ENCODE measurements around the gene QSER1.

The QSER1 gene

DNA sequence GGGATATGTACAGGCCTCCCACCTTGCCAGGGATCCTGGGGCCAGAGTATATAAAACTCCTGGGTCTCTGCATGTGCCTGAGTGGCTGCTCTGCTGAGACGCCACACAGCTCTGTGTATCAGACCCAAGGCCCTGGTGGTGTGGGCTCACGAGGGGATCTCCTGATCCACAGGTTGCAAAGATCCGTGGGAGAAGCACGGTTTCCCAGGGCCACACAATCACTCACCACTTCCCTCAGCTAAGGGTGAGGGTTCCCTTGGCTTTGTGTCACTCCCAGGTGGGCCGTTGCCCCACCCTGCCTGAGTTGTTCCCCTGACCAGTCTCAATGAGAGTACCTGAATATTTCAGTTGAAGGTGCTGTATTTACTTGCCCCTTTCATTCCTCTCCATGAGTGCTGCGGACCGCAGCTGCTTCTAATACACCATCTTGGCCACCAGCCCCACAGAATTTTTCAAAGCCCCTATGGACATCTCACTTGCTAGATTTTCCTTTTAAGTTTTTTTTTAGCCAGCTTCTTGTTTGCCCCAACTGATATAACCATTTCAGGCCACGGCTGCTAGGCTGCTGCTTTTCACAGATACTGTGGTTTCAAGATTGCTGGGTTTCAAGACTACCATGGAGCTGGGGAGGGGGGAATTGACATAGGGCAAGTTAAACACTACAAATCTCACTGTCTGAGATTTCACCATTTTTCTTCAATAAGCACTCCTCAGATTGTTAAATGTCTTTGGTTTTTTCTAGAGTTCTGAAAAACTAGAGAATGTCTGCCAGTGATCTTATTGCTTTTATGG, 109.3 kb downstream of the QSER1 start:
- TF ChIP-seq, protein P1, sequence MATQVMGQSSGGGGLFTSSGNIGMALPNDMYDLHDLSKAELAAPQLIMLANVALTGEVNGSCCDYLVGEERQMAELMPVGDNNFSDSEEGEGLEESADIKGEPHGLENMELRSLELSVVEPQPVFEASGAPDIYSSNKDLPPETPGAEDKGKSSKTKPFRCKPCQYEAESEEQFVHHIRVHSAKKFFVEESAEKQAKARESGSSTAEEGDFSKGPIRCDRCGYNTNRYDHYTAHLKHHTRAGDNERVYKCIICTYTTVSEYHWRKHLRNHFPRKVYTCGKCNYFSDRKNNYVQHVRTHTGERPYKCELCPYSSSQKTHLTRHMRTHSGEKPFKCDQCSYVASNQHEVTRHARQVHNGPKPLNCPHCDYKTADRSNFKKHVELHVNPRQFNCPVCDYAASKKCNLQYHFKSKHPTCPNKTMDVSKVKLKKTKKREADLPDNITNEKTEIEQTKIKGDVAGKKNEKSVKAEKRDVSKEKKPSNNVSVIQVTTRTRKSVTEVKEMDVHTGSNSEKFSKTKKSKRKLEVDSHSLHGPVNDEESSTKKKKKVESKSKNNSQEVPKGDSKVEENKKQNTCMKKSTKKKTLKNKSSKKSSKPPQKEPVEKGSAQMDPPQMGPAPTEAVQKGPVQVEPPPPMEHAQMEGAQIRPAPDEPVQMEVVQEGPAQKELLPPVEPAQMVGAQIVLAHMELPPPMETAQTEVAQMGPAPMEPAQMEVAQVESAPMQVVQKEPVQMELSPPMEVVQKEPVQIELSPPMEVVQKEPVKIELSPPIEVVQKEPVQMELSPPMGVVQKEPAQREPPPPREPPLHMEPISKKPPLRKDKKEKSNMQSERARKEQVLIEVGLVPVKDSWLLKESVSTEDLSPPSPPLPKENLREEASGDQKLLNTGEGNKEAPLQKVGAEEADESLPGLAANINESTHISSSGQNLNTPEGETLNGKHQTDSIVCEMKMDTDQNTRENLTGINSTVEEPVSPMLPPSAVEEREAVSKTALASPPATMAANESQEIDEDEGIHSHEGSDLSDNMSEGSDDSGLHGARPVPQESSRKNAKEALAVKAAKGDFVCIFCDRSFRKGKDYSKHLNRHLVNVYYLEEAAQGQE (IDR thresholded peaks at IDR 0.05; ENCODE audit: insufficient replicate concordance, low read depth): no peak
- TF ChIP-seq GABPA (IDR thresholded peaks at IDR 0.05; ENCODE audit: low read depth) (no peak), POLR2AphosphoS5 (IDR thresholded peaks at IDR 0.05; ENCODE audit: low read depth) (no peak), SPI1 (IDR thresholded peaks at IDR 0.05; ENCODE audit: borderline replicate concordance, low read depth) (no peak)
- TF ChIP-seq, protein P2, sequence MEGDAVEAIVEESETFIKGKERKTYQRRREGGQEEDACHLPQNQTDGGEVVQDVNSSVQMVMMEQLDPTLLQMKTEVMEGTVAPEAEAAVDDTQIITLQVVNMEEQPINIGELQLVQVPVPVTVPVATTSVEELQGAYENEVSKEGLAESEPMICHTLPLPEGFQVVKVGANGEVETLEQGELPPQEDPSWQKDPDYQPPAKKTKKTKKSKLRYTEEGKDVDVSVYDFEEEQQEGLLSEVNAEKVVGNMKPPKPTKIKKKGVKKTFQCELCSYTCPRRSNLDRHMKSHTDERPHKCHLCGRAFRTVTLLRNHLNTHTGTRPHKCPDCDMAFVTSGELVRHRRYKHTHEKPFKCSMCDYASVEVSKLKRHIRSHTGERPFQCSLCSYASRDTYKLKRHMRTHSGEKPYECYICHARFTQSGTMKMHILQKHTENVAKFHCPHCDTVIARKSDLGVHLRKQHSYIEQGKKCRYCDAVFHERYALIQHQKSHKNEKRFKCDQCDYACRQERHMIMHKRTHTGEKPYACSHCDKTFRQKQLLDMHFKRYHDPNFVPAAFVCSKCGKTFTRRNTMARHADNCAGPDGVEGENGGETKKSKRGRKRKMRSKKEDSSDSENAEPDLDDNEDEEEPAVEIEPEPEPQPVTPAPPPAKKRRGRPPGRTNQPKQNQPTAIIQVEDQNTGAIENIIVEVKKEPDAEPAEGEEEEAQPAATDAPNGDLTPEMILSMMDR (IDR thresholded peaks at IDR 0.05; ENCODE audit: insufficient read depth, low read length): no peak
- no peaks in the 10 kb centered on the region for H3K27me3 ChIP-seq (ENCODE audit: insufficient read depth, poor library complexity, severe bottlenecking)
- H3K4me3 ChIP-seq (replicated peaks; ENCODE audit: insufficient read depth, low read length): no peak overlapping the region
- DNase-seq (ENCODE audit: low read depth in 1 of 2, low spot score in 1 of 2): no peak
- H3K27ac ChIP-seq (replicated peaks): no peak overlapping the region

DNA sequence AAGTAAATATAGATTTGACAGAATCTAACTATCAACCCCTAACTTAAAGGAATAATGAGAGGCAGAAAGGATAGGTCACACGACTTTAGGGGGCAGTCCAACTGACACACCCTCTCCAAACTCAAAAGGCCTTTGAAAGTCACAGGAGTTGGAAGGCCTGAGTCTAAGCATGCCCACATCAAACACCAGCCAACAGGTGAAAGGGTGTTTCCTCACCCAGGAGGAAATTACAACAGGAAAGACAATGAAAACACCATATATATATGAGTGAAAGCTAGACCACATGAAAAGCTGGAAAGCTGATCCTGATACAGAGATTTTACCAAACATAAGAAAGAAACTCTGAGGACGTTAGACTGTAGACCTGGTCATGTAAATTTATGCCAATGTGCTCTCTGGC, 112.6 kb downstream of the QSER1 start:
- no peak overlapping the region for H3K27ac ChIP-seq (replicated peaks)
- H3K27me3 ChIP-seq (ENCODE audit: insufficient read depth, poor library complexity, severe bottlenecking): no peaks in the 10 kb centered on the region
- TF ChIP-seq, protein P2 (IDR thresholded peaks at IDR 0.05; ENCODE audit: insufficient read depth, low read length): no peak
- TF ChIP-seq SPI1 (IDR thresholded peaks at IDR 0.05; ENCODE audit: borderline replicate concordance, low read depth) (no peak), GABPA (IDR thresholded peaks at IDR 0.05; ENCODE audit: low read depth) (no peak), POLR2AphosphoS5 (IDR thresholded peaks at IDR 0.05; ENCODE audit: low read depth) (no peak)
- TF ChIP-seq, protein P1 (IDR thresholded peaks at IDR 0.05; ENCODE audit: insufficient replicate concordance, low read depth): no peak
- H3K4me3 ChIP-seq (replicated peaks; ENCODE audit: insufficient read depth, low read length): no peak overlapping the region
- DNase-seq (ENCODE audit: low read depth in 1 of 2, low spot score in 1 of 2): no peak

- H3K27ac ChIP-seq (replicated peaks): no peak overlapping the region
- DNase-seq (ENCODE audit: low read depth in 1 of 2, low spot score in 1 of 2): no peak
- TF ChIP-seq, protein P1 (IDR thresholded peaks at IDR 0.05; ENCODE audit: insufficient replicate concordance, low read depth): no peak
- no peak for TF ChIP-seq SPI1 (IDR thresholded peaks at IDR 0.05; ENCODE audit: borderline replicate concordance, low read depth)
- TF ChIP-seq, protein P2 (IDR thresholded peaks at IDR 0.05; ENCODE audit: insufficient read depth, low read length): no peak
- TF ChIP-seq GABPA (IDR thresholded peaks at IDR 0.05; ENCODE audit: low read depth): no peak
- no peak for TF ChIP-seq POLR2AphosphoS5 (IDR thresholded peaks at IDR 0.05; ENCODE audit: low read depth)
- H3K4me3 ChIP-seq (replicated peaks; ENCODE audit: insufficient read depth, low read length): no peak overlapping the region
- H3K27me3 ChIP-seq (ENCODE audit: insufficient read depth, poor library complexity, severe bottlenecking): no peaks in the 10 kb centered on the region
These were observed 113.4 kb downstream of the QSER1 start for GRCh38 chr11:33006010-33006409.

Measured in HL-60 (cell line).